K562 (cell line): ENCODE data around the gene DPEP3. TPM values are rescaled to one million over a fixed set of nuclear protein-coding genes. Genes with fewer than 3 reads are reported as not detected.

Experiments
- ATF1 ChIP-seq, 2 experiments: fragments of 450-650 bp in 1 of 2; IDR thresholded peaks; 2 replicates each; pipeline ENCODE4 v1.6.1; 2016; ENCODE audit warnings: missing compliant biosample characterization in 1 of 2, missing genetic modification characterization in 1 of 2
- BHLHE40 ChIP-seq: IDR thresholded peaks from 2 replicates; pipeline ENCODE4 v1.6.1; 2011; ENCODE audit warnings: low read length, improper control_type of control experiment
- CBX5 ChIP-seq: IDR thresholded peaks from 2 replicates; pipeline ENCODE4 v1.6.1; 2014; ENCODE audit warnings: low read depth, borderline replicate concordance
- DLX4 ChIP-seq: fragments of 250-450 bp; sonication (Bioruptor Pico); IDR thresholded peaks from 2 replicates; pipeline ENCODE4 v1.6.1; 2021; ENCODE audit warnings: mild to moderate bottlenecking
- EP400 ChIP-seq: fragments of 450-650 bp; IDR thresholded peaks from 2 replicates; pipeline ENCODE4 v1.6.1; 2017; ENCODE audit warnings: antibody characterized with exemption, mild to moderate bottlenecking, moderate library complexity
- ERF ChIP-seq: fragments of 450-650 bp; formaldehyde crosslinking; IDR thresholded peaks from 2 replicates; pipeline ENCODE4 v1.4.0; 2020; ENCODE audit warnings: mild to moderate bottlenecking, mixed read lengths
- ETS2 ChIP-seq: IDR thresholded peaks from 2 replicates; pipeline ENCODE4 v1.6.1; 2016; ENCODE audit warnings: borderline replicate concordance, missing genetic modification characterization, mild to moderate bottlenecking, moderate library complexity, missing compliant biosample characterization; ENCODE audit not compliant: poor library complexity, severe bottlenecking
- HOMEZ ChIP-seq: fragments of 250-450 bp; sonication (Bioruptor Pico); IDR thresholded peaks from 2 replicates; pipeline ENCODE4 v1.4.0; 2020; ENCODE audit warnings: mild to moderate bottlenecking, moderate library complexity
- RBM22 ChIP-seq: fragments of 200-400 bp; formaldehyde crosslinking; IDR thresholded peaks from 2 replicates; pipeline ENCODE4 v1.6.1; 2018; ENCODE audit warnings: low read length, low read depth; ENCODE audit not compliant: poor library complexity, severe bottlenecking
- SNIP1 ChIP-seq: fragments of 450-650 bp; IDR thresholded peaks from 2 replicates; pipeline ENCODE4 v1.7.1; 2017; ENCODE audit warnings: low read depth, mild to moderate bottlenecking
- SRSF3 ChIP-seq: fragments of 200-400 bp; formaldehyde crosslinking; IDR thresholded peaks from 2 replicates; pipeline ENCODE4 v1.6.1; 2016; ENCODE audit warnings: mild to moderate bottlenecking, low read length, moderate library complexity; ENCODE audit not compliant: insufficient read depth
- UBTF ChIP-seq, 2 experiments: IDR thresholded peaks; 2 replicates each; pipeline ENCODE4 v1.6.1; 2012; ENCODE audit warnings: improper control_type of control experiment in 2 of 2, low read depth in 2 of 2, low read length in 2 of 2, borderline replicate concordance in 1 of 2
- ZNF253 ChIP-seq: fragments of 250-450 bp; sonication (Bioruptor Pico); conservative IDR thresholded peaks from 2 replicates; pipeline ENCODE4 v1.6.1; 2021; ENCODE audit warnings: mild to moderate bottlenecking
- ZNF395 ChIP-seq: fragments of 200-800 bp; sonication (Bioruptor generic); IDR thresholded peaks from 2 replicates; pipeline ENCODE4 v1.6.1; 2017; ENCODE audit warnings: missing genetic modification characterization, missing compliant biosample characterization
- polyA plus RNA-seq, 8 experiments: library from polyadenylated mRNA; depleted of rRNA in 4 of 8; stranded (reverse) in 5 of 8; unstranded in 3 of 8; fragments of >200 nt; fragmentation: Nextera tagmentation in 2 of 8; fragmentation: Illumina TruSeq in 1 of 8; extraction: Ambion mirVana in 2 of 8; extraction: Trizol in 1 of 8; gene quantifications; 2 replicates each; pipeline versions ENCODE4 v1.2.1 to v1.2.3, GENCODE V29; 2011 to 2014; ENCODE audit warnings: inconsistent platforms in 1 of 8, missing spikeins in 1 of 8
- total RNA-seq, 7 experiments: library from RNA; depleted of rRNA in 6 of 7; stranded (reverse); fragments of >200 nt in 6 of 7; fragmentation: Illumina TruSeq in 2 of 7; extraction: Trizol in 2 of 7; gene quantifications; 2 replicates each; pipeline versions ENCODE4 v1.2.1 to v1.2.3, GENCODE V29; 2011 to 2021; ENCODE audit warnings: low replicate concordance in 1 of 7
- TF ChIP-seq, protein P1 (sequence below): sonication (generic); formaldehyde crosslinking; IDR thresholded peaks from 2 replicates; pipeline ENCODE4 v1.8.1; 2023; ENCODE audit warnings: mild to moderate bottlenecking, missing genetic modification reagents
- TF ChIP-seq, protein P2 (sequence below): sonication (generic); formaldehyde crosslinking; IDR thresholded peaks from 2 replicates; pipeline ENCODE4 v1.8.0; 2022; ENCODE audit warnings: missing genetic modification reagents, mild to moderate bottlenecking, moderate library complexity, borderline replicate concordance

Gene DPEP3
- total and polyA plus RNA-seq, 9 of the 15 experiments (the other 6 are each of a cell fraction or from before 2014, with no cell fraction given), result not detected

- TF ChIP-seq EP400 (no peak; the same call in 1 of the 2 replicates), CBX5 (no peak), SNIP1 (no peak), ZNF395 (no peak), HOMEZ (CRISPR knock-in tag) (no peak), ETS2 (tag) (no peak), ERF (no peak), RBM22 (peak; percentile 81), SRSF3 (0 out of 2 replicates have a peak, but pooled peaks have one; percentile 64), ATF1 (CRISPR knock-in tag; IDR thresholded peaks at IDR 0.05) (no peak), ATF1 (tag; IDR thresholded peaks at IDR 0.05) (0 out of 2 replicates have a peak, but pooled peaks have one; percentile 3), DLX4 (CRISPR knock-in tag) (no peak), UBTF (IDR thresholded peaks at IDR 0.05; ENCODE audit: borderline replicate concordance in 1 of 2, low read depth in 2 of 2, low read length in 2 of 2) (peak; percentile 0 to 31; a peak in 1 of 4 replicates), ZNF253 (CRISPR knock-in tag) (no peak), BHLHE40 (no peak)
- TF ChIP-seq, protein P1, sequence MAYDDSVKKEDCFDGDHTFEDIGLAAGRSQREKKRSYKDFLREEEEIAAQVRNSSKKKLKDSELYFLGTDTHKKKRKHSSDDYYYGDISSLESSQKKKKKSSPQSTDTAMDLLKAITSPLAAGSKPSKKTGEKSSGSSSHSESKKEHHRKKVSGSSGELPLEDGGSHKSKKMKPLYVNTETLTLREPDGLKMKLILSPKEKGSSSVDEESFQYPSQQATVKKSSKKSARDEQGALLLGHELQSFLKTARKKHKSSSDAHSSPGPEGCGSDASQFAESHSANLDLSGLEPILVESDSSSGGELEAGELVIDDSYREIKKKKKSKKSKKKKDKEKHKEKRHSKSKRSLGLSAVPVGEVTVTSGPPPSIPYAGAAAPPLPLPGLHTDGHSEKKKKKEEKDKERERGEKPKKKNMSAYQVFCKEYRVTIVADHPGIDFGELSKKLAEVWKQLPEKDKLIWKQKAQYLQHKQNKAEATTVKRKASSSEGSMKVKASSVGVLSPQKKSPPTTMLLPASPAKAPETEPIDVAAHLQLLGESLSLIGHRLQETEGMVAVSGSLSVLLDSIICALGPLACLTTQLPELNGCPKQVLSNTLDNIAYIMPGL (CRISPR knock-in tag), result peak; percentile 37; the same call in 1 of the 2 replicates
- TF ChIP-seq, protein P2, sequence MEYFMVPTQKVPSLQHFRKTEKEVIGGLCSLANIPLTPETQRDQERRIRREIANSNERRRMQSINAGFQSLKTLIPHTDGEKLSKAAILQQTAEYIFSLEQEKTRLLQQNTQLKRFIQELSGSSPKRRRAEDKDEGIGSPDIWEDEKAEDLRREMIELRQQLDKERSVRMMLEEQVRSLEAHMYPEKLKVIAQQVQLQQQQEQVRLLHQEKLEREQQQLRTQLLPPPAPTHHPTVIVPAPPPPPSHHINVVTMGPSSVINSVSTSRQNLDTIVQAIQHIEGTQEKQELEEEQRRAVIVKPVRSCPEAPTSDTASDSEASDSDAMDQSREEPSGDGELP, result peak; percentile 67; the same call in 1 of the 2 replicates
Measured at GRCh38 chr16:67936124-67936879, 44.0 kb downstream of the DPEP3 start, which contains the start of gene PSMB10 (continued).
